ENCODE results near the gene ISM1.

Gene ISM1

DNA sequence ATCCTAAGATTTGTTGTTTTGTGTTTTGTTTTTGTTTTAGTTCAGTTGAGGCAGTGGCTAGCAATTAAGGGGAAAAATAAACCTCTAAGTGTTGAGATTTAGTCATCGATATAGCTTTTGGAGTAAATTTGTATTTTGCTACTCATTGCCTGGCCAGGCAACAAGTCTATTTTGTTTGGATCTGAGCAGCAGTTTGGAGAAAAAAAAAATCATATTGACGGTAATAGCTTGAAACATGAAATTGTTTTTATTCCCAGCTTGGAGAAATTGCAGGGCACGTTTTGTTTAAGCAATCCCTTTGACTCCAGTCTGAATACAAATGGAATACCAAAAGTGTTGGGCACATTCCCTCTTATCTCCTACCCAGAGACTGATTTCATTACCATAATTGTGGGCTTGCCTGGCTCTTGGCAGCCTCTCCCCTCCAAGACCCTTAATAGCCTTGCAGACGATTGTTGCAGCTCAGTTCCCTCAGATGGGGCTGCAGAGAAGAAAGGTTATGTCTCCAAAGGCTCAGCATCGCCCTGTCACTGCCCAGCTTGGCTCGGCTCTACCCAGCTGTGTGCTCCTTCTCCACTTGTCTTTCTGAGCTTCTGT lies 56.0 kb downstream of the ISM1 start:
- no peak for DNase-seq (ENCODE audit: extremely low read depth, low read depth)
- H3K4me3 ChIP-seq (replicated peaks; ENCODE audit: low read depth, low read length), result no peak overlapping the region
- TF ChIP-seq, protein P1, sequence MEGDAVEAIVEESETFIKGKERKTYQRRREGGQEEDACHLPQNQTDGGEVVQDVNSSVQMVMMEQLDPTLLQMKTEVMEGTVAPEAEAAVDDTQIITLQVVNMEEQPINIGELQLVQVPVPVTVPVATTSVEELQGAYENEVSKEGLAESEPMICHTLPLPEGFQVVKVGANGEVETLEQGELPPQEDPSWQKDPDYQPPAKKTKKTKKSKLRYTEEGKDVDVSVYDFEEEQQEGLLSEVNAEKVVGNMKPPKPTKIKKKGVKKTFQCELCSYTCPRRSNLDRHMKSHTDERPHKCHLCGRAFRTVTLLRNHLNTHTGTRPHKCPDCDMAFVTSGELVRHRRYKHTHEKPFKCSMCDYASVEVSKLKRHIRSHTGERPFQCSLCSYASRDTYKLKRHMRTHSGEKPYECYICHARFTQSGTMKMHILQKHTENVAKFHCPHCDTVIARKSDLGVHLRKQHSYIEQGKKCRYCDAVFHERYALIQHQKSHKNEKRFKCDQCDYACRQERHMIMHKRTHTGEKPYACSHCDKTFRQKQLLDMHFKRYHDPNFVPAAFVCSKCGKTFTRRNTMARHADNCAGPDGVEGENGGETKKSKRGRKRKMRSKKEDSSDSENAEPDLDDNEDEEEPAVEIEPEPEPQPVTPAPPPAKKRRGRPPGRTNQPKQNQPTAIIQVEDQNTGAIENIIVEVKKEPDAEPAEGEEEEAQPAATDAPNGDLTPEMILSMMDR (IDR thresholded peaks at IDR 0.05; ENCODE audit: low read depth, low read length, missing control alignments), result no peak

DNA sequence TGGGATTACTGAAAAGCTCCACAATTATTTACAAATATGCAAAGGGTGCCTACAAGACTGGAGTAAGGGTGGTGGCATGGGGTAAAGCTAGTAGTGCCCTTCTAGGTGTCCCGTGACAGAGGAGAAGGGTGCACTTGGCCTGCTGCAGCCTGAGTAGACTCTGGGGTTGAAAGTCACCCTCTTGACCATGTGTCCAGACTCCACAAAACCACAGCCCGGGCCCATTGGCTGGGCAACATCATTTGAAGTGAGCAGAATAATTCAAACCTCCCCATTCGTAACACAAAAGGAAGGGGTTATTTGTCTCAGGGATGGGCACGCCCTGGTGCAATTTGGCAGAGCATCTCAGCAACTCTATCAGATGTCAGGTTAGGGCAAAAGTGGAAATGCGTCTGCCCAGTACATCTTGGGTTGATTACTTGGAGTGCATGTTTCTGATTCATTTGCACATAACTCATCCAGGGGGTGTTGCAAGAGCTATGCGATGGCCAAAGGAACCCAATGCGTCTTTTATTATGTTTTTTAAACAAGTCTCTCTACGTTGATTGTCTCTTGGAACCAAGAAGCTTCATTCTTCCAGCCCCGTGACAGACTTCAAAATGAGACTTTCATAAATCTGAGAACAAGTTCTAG lies 56.7 kb downstream of the ISM1 start:
- no peak overlapping the region for H3K4me3 ChIP-seq (replicated peaks; ENCODE audit: low read depth, low read length)
- TF ChIP-seq, protein P1 (IDR thresholded peaks at IDR 0.05; ENCODE audit: low read depth, low read length, missing control alignments), result no peak
- DNase-seq (ENCODE audit: extremely low read depth, low read depth), result no peak

DNA sequence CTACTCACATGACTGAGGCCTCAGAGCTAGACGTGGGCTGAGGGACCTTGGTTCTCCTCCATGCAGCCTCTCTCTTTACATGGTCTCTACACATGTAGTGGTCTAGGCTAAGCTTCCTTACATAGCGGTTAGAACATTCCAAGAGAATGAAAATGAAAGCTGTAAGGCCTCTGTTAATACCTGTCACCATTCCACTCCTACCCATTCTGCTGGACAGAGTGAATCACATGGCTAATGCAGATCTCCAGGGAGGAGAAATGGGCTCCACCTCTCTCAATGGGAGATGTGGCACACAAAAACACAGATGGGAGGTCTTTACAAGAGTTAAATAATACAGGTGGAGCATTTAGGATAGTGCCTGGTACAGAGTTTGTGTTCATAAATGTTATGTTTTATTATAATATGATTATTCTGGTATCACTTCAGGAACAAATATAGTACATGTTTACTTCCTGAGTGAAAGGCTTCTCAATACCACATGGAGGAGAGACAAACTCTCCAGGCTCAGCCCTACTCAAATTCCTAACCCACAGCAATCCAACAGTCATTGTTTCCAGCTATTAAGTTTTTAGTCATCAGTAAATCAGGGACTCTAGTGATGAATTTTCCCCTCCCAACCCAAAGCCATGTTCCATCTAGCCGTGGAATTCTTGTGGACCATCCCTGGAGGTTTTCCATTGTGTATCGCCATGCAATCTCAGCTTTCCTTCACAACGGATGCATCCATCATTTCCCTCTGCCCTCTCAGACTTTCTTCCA lies 57.9 kb downstream of the ISM1 start:
- DNase-seq (ENCODE audit: extremely low read depth, low read depth), result no peak
- TF ChIP-seq, protein P1 (IDR thresholded peaks at IDR 0.05; ENCODE audit: low read depth, low read length, missing control alignments), result no peak
- H3K4me3 ChIP-seq (replicated peaks; ENCODE audit: low read depth, low read length), result no peak overlapping the region

DNA sequence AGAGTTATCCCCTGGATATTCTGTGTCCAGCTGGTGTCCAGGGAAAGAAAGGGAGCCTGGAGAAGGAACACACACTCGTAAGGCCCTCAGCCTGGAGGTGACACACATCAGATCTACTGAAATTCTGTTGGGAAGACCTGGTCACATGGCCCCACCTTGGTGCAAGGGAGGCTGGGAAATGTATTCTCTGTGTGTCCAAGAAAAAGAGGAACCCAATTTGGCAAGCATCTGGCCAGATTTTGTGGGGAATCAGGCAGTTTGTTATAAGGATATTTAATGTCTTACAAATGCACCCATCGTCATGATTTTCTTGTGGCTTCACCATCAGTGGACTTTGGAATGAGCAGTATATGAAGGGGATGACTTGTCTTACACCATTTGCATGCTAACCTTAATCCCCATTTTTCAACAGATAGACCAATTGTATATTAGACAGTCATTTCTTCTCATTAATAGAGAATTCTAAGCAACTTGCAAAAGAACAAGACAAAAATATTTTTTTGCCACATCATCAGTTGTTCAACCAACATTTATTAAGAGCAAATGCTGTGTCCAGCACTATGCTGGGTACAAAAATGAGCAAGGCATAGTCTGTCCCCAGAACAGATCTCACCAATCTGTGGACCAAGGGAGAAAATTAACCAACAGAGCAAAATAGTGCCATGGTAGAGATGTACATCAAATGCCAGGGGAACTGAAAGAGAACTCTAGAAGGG lies 59.7 kb downstream of the ISM1 start:
- H3K4me3 ChIP-seq (replicated peaks; ENCODE audit: low read depth, low read length), result no peak overlapping the region
- DNase-seq (ENCODE audit: extremely low read depth, low read depth), result no peak
- TF ChIP-seq, protein P1 (IDR thresholded peaks at IDR 0.05; ENCODE audit: low read depth, low read length, missing control alignments), result no peak

DNA sequence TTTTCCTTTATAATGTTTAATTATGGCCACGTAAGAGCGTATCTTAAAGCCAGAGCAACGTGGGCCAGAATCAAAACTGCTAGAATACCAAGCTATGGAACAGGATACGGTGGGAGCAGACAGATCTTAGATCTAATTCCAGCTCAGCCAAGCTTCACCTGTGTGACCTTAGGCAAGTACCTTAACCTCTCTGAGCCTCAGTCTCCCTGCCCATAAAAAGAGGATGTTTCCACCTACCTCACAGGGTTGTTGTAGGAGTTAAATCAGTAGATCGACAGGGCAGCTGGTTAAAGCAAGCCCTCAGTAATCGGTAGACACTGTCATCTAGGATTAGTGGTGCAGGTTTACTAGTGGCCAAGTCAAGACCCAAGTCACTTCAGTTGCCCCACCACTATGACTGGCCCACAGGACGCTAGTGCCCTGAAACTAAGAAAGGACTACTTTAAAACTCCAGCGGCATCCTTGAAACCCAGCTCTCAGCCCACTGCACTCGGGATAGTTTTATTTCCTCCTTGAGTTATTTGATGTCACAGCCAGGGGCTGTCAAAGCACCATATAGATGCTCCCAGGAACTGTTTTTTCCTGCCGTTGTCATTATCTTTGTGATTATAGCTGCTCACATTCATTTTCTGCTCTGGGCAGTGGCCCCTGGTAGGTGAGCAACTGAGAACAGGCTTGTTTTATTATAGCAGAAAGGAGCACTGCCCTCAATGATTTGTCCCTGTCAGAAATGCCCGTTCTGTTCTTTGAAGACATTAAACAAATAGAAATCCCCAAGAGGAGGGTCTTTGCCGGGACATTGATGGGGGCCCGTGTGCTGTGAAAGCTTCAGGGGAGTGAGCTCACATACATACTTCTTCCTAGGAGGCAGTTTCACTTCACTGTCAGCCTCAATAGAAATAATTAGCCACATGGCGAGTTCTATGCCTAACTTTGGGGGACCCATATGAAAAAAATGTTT lies 63.1 kb downstream of the ISM1 start:
- DNase-seq (ENCODE audit: extremely low read depth, low read depth), result no peak
- TF ChIP-seq, protein P1 (IDR thresholded peaks at IDR 0.05; ENCODE audit: low read depth, low read length, missing control alignments), result no peak
- no peak overlapping the region for H3K4me3 ChIP-seq (replicated peaks; ENCODE audit: low read depth, low read length)

DNA sequence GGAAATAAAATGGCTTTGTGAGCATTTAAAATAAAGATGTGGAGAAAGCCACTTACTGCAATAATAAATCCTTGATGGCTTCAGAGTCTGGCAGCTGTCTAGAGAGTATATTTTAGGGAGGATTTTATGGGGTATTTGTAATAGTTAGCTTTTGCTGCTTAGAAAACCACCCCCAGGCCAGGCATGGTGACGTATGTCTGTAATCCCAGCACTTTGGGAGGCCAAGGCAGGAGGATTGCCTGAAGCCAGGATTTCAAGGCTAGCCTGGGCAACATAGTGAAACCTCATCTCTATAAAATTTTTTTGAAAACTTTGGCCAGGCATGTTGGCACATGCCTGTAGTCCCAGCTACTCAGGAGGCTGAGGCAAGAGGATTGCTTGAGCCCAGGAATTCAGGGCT lies 63.8 kb downstream of the ISM1 start:
- H3K4me3 ChIP-seq (replicated peaks; ENCODE audit: low read depth, low read length), result no peak overlapping the region
- no peak for DNase-seq (ENCODE audit: extremely low read depth, low read depth)
- TF ChIP-seq, protein P1 (IDR thresholded peaks at IDR 0.05; ENCODE audit: low read depth, low read length, missing control alignments), result no peak
